OCI-LY1 (cell line): ENCODE data around the gene TBX5.

Experiments
- EZH2 ChIP-seq: fragments of 200-600 bp; sonication (generic), shearing (Covaris generic); IDR thresholded peaks from 2 replicates; pipeline ENCODE4 v1.8.0; 2017; ENCODE audit warnings: borderline replicate concordance, mixed run types, mild to moderate bottlenecking, antibody characterized with exemption, low read length, moderate library complexity, mixed read lengths
- TF ChIP-seq, protein P1 (sequence below): fragments of 200-600 bp; sonication (generic), shearing (Covaris generic); IDR thresholded peaks from 2 replicates; pipeline ENCODE4 v1.5.1; 2017; ENCODE audit warnings: mild to moderate bottlenecking, antibody characterized with exemption, low read length, moderate library complexity, mixed read lengths

DNA sequence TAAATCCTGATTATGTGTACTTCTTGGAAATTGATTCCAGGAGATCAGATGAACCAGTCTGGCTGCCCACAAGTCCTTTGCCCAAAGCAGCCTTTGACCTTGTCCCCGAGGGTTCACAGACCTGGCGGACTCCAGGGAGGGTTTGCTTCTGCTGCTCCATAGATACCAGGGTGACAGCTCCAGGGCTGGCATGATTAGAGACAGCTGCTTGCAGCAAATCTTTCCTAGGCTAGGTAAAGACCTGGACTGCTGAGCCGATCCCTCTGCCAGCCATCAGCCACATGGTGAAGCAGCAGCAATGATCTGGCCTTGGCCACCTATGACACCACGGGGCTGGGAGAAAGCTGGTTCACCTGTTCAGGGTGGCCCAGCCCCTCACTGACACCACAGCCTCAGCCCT lies 10.1 kb upstream of the TBX5 start:
- TF ChIP-seq, protein P1, sequence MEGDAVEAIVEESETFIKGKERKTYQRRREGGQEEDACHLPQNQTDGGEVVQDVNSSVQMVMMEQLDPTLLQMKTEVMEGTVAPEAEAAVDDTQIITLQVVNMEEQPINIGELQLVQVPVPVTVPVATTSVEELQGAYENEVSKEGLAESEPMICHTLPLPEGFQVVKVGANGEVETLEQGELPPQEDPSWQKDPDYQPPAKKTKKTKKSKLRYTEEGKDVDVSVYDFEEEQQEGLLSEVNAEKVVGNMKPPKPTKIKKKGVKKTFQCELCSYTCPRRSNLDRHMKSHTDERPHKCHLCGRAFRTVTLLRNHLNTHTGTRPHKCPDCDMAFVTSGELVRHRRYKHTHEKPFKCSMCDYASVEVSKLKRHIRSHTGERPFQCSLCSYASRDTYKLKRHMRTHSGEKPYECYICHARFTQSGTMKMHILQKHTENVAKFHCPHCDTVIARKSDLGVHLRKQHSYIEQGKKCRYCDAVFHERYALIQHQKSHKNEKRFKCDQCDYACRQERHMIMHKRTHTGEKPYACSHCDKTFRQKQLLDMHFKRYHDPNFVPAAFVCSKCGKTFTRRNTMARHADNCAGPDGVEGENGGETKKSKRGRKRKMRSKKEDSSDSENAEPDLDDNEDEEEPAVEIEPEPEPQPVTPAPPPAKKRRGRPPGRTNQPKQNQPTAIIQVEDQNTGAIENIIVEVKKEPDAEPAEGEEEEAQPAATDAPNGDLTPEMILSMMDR: no peak
- no peak for TF ChIP-seq EZH2
